ENCODE data around the gene APLNR. TPM values are rescaled to one million over a fixed set of nuclear protein-coding genes. Genes with fewer than 3 reads are reported as not detected.
"Not testable (repeated sequence)": the region's sequence is repeated elsewhere in the genome, so short reads cannot be mapped to it uniquely, and the experiment has no call there.

The APLNR gene
- not detected for total RNA-seq

DNA sequence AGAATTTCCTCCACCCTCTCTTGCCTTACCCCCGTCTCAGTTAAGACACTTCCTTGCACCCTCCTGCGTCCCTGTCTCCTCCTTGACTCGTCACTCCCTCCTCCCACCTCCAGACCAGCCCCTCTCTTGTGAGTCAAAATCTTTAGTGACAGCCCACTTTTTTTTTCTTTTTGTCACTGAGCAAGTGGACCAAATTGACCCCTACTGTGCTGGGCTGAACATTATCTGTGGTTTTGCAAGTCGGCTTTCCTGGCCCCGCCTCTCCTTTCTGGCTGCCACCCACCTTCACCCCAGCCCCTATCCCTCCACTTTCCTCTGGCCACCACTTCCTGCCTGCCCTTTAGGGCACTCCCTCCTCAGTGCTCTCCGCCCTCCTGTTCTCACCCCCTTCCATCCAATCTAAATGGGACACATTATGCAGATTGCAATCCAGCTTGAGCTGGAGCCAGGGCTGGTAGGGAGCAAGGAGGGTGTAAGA lies at the start of gene APLNR:
Gene APLNR (minus strand): TSS at position 47 of the 478 bp plus-strand sequence. CDS start 246 bp downstream, outside the sequence.
- Mint-ChIP-seq H3K4me3 (no peak within 1 kb of the TSS), H3K36me3 (ENCODE audit: low read depth) (no peaks in the 10 kb centered on the region), H3K27me3 (peaks cover 53% of the 10 kb centered on the region), H3K4me1 (peaks cover 6% of the 10 kb centered on the region), H3K9me3 (no peaks in the 10 kb centered on the region), H3K27ac (no peak within 1 kb of the TSS)
- ATAC-seq (replicated peaks) = no peak

DNA sequence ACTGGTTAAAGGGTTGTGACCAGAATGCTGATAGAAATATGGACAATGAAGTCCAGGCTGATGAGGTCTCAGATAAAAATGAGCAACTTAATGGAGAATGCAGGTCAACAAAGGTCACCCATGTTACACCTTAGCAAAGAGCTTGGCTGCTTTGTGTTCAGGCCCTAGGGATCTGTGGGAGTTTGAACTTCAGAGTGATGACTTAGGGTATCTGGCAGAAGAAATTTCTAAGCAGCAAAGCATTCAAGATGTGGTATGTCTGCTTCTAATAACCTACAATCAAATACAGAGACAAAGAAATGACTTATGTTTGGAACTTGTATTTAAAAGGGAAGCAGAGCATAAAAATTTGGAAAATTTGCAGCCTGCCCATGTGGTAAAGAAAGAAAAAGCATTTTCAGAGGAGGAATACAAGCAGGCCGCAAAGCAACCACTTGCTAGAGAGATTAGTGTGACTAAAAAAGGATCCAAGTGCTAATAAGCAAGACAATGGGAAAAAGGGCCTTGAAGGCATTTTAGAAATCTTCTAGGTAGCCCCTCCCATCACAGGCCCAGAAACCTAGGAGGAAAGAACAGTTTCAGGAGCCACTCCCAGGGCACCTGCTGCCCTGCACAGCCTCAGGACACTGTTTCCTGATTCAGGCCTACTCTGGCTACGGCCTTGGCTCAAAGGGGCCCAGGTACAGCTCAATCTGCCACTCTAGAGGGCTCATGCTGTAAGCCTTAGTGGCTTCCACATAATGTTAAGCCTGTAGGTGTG lies 46.4 kb upstream of the APLNR start:
- Mint-ChIP-seq H3K27me3 (peaks cover 14% of the 10 kb centered on the region), H3K27ac (no peak overlapping the region), H3K36me3 (ENCODE audit: low read depth) (no peaks in the 10 kb centered on the region), H3K4me1 (no peaks in the 10 kb centered on the region), H3K9me3 (no peaks in the 10 kb centered on the region), H3K4me3 (no peak overlapping the region)
- ATAC-seq (replicated peaks) = no peak

DNA sequence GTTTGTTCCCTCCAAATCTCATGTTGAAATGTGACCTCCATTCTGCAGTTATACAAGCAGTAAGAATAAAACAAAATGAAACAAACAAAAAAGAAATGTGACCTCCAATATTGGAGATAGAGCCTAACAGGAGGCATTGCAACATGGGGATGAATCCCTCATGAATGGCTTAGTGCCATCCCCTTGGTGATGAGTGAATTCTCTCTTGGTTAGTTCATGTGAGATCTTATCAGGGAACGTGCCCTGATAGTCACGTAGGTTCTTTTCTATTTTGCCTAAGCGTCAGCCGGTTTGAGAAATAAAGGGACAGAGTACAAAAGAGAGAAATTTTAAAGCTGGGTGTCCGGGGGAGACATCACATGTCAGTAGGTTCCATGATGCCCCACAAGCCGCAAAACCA lies 44.5 kb upstream of the APLNR start:
- H3K27me3 Mint-ChIP-seq = peaks cover 15% of the 10 kb centered on the region
- H3K4me1 Mint-ChIP-seq; H3K4me3 Mint-ChIP-seq; H3K36me3 Mint-ChIP-seq (ENCODE audit: low read depth); H3K27ac Mint-ChIP-seq; ATAC-seq (replicated peaks); H3K9me3 Mint-ChIP-seq: not testable (repeated sequence)

GRCh38 chr11:57279116-57279515 lies 42.1 kb upstream of the APLNR start:
- Mint-ChIP-seq H3K4me1 (no peaks in the 10 kb centered on the region), H3K36me3 (ENCODE audit: low read depth) (no peaks in the 10 kb centered on the region), H3K9me3 (no peaks in the 10 kb centered on the region), H3K4me3 (no peak overlapping the region), H3K27ac (no peak overlapping the region), H3K27me3 (peaks cover 27% of the 10 kb centered on the region)
- ATAC-seq (replicated peaks) = no peak

DNA sequence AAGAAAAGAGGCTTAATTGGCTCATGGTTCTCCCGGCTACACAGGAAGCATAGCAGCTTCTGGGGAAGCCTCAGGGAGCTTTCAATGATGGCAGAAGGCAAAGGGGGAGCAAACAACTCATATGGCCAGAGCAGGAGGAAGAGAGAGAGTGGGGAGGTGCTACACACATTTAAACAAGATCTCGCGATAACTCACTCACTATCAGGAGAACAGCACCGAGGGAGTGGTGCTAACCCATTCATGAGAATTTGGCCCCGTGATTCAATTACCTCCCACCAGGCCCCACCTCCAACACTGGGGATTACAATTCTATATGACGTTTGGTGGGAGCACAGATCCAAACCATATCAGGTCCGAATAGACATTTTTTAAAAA lies 41.7 kb upstream of the APLNR start:
- H3K27me3 Mint-ChIP-seq = peaks cover 27% of the 10 kb centered on the region
- H3K27ac Mint-ChIP-seq = no peak overlapping the region
- H3K4me3 Mint-ChIP-seq = no peak overlapping the region
- no peak for ATAC-seq (replicated peaks)
- no peaks in the 10 kb centered on the region for H3K36me3 Mint-ChIP-seq (ENCODE audit: low read depth)
- H3K4me1 Mint-ChIP-seq = no peaks in the 10 kb centered on the region
- H3K9me3 Mint-ChIP-seq = no peaks in the 10 kb centered on the region

GRCh38 chr11:57277845-57278720 lies 41.0 kb upstream of the APLNR start:
- Mint-ChIP-seq H3K27ac (no peak overlapping the region), H3K4me3 (no peak overlapping the region), H3K4me1 (no peaks in the 10 kb centered on the region), H3K36me3 (ENCODE audit: low read depth) (no peaks in the 10 kb centered on the region), H3K27me3 (peaks cover 30% of the 10 kb centered on the region), H3K9me3 (peaks cover 4% of the 10 kb centered on the region)
- no peak for ATAC-seq (replicated peaks)

DNA sequence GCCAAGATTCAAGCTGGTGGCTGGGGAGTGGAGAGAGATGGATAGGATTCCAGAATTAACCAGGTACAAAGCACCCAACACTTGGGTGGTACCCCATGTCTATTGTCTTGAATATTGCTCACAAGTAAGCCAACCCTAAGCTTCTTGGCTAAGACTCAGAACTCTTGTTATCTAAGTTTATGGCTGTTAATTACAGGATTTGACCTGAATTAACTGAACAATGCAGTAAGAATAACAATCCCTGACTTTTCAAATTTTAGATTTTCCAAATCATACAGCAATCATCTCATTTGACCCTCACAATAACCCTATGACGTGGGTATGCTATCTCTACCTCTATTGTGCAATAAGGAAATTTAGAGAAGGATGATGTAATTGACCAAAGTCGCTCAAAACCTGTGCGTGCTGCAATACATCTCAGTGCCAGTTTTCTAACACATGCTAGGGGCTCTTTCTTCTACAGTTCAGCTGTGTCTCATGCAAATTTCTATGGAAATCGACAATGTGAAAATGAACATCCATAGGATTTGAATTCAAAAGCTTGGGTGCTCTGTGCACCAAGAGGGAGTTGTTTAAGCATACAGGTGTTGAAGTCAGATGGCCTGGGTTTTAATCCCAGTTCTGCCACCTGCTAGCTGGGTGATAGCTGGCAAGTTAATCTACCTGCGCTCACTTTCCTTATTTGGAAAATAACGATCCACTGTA lies 40.1 kb upstream of the APLNR start:
- peaks cover 6% of the 10 kb centered on the region for H3K9me3 Mint-ChIP-seq
- no peak for ATAC-seq (replicated peaks)
- H3K27me3 Mint-ChIP-seq = peaks cover 33% of the 10 kb centered on the region
- H3K27ac Mint-ChIP-seq = no peak overlapping the region
- no peak overlapping the region for H3K4me3 Mint-ChIP-seq
- no peaks in the 10 kb centered on the region for H3K4me1 Mint-ChIP-seq
- no peaks in the 10 kb centered on the region for H3K36me3 Mint-ChIP-seq (ENCODE audit: low read depth)

DNA sequence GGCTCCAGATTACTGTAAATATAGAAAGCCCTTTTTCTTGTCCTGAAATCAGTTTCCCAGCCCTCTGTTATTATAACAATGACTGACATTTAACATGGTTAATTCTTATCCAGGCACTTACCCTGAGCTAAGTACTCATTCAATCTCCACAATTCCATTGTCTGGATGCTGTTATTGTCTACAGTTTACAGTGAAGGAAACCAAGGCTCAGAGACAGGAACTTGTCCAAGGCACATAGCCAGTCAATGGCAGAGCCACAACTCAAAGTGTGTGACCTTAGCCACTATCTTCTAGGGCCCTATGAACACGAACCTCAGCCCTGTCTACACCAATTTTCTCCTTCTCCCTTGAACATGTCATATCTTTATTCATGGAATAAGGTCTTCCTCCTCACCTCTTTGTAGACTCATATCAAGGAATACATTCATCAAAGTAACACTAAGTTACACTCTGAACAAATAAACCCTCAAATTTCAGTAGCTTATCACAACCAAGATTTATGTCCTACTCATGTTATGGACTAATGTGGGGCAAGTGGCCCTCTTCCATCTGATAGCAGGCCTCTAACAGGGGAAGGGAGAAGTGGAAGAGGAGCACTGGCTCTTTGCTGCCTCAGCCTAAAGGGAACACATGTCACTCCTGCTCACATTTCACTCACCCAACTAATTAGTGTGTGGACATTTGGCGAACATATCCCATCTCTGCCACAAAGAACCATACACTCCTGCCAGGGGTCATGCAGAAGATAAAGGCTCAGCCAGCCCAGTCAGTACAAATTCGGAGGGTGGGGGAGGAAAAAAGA lies 39.3 kb upstream of the APLNR start:
- no peaks in the 10 kb centered on the region for H3K4me1 Mint-ChIP-seq
- H3K36me3 Mint-ChIP-seq (ENCODE audit: low read depth) = no peaks in the 10 kb centered on the region
- H3K9me3 Mint-ChIP-seq = peaks cover 6% of the 10 kb centered on the region
- peaks cover 37% of the 10 kb centered on the region for H3K27me3 Mint-ChIP-seq
- no peak overlapping the region for H3K4me3 Mint-ChIP-seq
- ATAC-seq (replicated peaks) = no peak
- no peak overlapping the region for H3K27ac Mint-ChIP-seq

GRCh38 chr11:57275582-57275981 lies 38.5 kb upstream of the APLNR start:
- no peak for ATAC-seq (replicated peaks)
- Mint-ChIP-seq H3K4me3 (no peak overlapping the region), H3K36me3 (ENCODE audit: low read depth) (no peaks in the 10 kb centered on the region), H3K27ac (no peak overlapping the region), H3K4me1 (no peaks in the 10 kb centered on the region), H3K27me3 (peaks cover 37% of the 10 kb centered on the region), H3K9me3 (peaks cover 6% of the 10 kb centered on the region)

GRCh38 chr11:57274904-57275498 lies 38.0 kb upstream of the APLNR start:
- peaks cover 37% of the 10 kb centered on the region for H3K27me3 Mint-ChIP-seq
- H3K4me1 Mint-ChIP-seq = no peaks in the 10 kb centered on the region
- ATAC-seq (replicated peaks) = no peak
- no peak overlapping the region for H3K4me3 Mint-ChIP-seq
- H3K27ac Mint-ChIP-seq = no peak overlapping the region
- peaks cover 6% of the 10 kb centered on the region for H3K9me3 Mint-ChIP-seq
- no peaks in the 10 kb centered on the region for H3K36me3 Mint-ChIP-seq (ENCODE audit: low read depth)

DNA sequence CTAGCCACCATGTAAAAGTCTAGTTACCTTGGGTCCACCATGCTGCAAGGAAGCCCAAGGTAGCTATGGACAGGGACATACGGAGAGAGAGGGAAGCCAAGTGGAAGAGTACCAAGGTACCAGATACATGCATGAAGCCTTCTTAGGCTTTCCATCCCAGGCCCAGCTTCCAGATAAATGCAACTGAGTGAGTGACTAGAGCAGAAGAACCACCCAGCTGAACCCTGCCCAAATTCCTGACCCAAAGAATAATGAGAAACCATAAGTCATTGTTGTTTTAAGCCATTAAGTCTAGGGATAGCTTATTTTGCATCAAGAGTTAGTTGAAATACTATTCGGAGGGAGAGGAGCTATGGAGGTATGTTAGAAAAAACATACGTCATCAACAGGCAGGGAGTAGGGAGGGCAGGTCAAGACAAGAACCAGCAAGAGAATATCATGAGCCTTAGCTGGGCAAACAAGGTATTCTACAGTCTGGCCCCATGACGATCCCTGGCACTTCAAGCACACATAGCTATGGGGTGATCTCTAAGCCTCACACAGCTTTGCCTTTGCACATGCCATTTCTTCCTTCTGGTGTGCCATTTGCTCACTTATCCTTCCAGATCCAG lies 36.5 kb upstream of the APLNR start:
- Mint-ChIP-seq H3K4me3 (no peak overlapping the region), H3K27me3 (peaks cover 29% of the 10 kb centered on the region), H3K4me1 (no peaks in the 10 kb centered on the region), H3K27ac (no peak overlapping the region), H3K36me3 (ENCODE audit: low read depth) (no peaks in the 10 kb centered on the region), H3K9me3 (peaks cover 6% of the 10 kb centered on the region)
- ATAC-seq (replicated peaks) = no peak

- Mint-ChIP-seq H3K27ac (no peak overlapping the region), H3K4me3 (no peak overlapping the region), H3K9me3 (peaks cover 6% of the 10 kb centered on the region), H3K4me1 (no peaks in the 10 kb centered on the region), H3K36me3 (ENCODE audit: low read depth) (no peaks in the 10 kb centered on the region), H3K27me3 (peaks cover 11% of the 10 kb centered on the region)
- ATAC-seq (replicated peaks) = no peak
Measured at GRCh38 chr11:57269571-57270021, 32.5 kb upstream of the APLNR start.

- no peaks in the 10 kb centered on the region for H3K9me3 Mint-ChIP-seq
- no peak overlapping the region for H3K27ac Mint-ChIP-seq
- no peaks in the 10 kb centered on the region for H3K36me3 Mint-ChIP-seq (ENCODE audit: low read depth)
- no peak overlapping the region for H3K4me3 Mint-ChIP-seq
- no peaks in the 10 kb centered on the region for H3K4me1 Mint-ChIP-seq
- H3K27me3 Mint-ChIP-seq = peaks cover 16% of the 10 kb centered on the region
- no peak for ATAC-seq (replicated peaks)
Measured at GRCh38 chr11:57266157-57266556, 29.1 kb upstream of the APLNR start.

All from activated T-helper 17 cell treated with anti-CD3 and anti-CD28 coated beads, Interleukin-2, amount 50 U/mL, for 72 hours (primary cell).